Measurements from ENCODE around the gene APOB. TPM values are rescaled to one million over a fixed set of nuclear protein-coding genes. Genes with fewer than 3 reads are reported as not detected.

The APOB gene
- total RNA-seq, 4 donors from 2014 or later, result 14.0 to 2,659 (median 1,284) TPM

DNA sequence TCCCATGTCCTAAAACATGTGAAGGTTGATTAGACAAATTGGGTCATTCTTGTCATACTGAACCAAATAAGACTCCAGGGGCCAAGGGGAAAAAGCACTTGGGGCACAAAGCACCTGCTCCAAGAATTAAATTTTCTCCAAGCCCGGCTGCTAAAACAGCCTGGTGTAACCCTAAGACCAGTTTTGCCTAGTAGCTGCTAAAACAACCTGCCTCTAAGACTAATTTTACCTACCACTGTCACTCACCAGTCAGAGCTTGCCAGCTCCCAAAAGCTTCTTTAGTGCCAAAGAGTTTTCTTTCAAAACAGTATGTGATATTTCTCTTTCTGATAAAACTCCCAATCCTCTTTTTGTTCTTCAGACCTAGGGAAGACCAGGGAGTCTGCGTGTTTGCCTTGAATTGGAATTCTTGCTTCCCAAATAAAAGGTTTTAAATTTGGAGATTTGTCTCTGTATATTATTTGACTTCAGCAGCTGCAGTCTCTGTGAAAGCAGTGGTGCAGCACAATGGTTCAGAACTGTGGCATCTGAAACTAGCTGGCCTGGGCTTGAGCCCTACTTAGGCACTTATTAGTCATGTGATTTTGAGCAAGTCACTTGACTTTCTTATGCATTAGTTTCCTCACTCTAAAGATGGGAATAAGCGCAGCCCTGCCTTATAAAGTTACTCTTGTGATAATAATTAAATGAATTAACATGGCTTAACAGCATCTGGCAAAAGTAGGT is 16.2 kb upstream of the APOB start:
- H3K27me3 ChIP-seq, result no peaks in the 10 kb centered on the region
- H3K4me1 ChIP-seq, result no peaks in the 10 kb centered on the region
- no peak overlapping the region for H3K4me3 ChIP-seq
- H3K27ac ChIP-seq, result no peak overlapping the region
- no peak for DNase-seq
- H3K36me3 ChIP-seq, result no peaks in the 10 kb centered on the region
- TF ChIP-seq, protein P1, sequence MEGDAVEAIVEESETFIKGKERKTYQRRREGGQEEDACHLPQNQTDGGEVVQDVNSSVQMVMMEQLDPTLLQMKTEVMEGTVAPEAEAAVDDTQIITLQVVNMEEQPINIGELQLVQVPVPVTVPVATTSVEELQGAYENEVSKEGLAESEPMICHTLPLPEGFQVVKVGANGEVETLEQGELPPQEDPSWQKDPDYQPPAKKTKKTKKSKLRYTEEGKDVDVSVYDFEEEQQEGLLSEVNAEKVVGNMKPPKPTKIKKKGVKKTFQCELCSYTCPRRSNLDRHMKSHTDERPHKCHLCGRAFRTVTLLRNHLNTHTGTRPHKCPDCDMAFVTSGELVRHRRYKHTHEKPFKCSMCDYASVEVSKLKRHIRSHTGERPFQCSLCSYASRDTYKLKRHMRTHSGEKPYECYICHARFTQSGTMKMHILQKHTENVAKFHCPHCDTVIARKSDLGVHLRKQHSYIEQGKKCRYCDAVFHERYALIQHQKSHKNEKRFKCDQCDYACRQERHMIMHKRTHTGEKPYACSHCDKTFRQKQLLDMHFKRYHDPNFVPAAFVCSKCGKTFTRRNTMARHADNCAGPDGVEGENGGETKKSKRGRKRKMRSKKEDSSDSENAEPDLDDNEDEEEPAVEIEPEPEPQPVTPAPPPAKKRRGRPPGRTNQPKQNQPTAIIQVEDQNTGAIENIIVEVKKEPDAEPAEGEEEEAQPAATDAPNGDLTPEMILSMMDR (IDR thresholded peaks at IDR 0.05), result no peak
- no peak for TF ChIP-seq POLR2A (IDR thresholded peaks at IDR 0.05)
- H3K9me3 ChIP-seq, result no peaks in the 10 kb centered on the region

DNA sequence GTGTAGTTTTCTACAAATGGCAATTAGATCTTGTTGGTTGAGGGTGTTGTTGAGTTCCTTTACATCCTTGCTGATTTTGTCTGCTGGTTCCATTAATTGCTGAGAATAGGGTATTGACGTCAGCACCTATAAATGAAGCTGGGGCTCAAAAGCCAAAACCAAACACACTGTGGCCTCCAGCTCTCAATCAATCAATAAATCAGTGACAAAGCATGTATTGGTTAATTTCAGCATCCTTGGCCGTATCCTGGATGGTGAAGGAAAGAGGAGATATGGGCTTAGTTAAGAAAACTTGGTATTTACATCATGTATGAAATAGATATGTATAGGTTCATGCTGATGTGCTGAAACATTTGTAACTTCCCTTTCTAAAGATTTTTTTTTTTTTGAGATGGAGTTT is 13.2 kb upstream of the APOB start:
- no peaks in the 10 kb centered on the region for H3K36me3 ChIP-seq
- no peak overlapping the region for H3K4me3 ChIP-seq
- no peaks in the 10 kb centered on the region for H3K27me3 ChIP-seq
- no peaks in the 10 kb centered on the region for H3K9me3 ChIP-seq
- TF ChIP-seq, protein P1 (IDR thresholded peaks at IDR 0.05), result no peak
- TF ChIP-seq POLR2A (IDR thresholded peaks at IDR 0.05), result no peak
- no peak for DNase-seq
- H3K4me1 ChIP-seq, result no peaks in the 10 kb centered on the region
- no peak overlapping the region for H3K27ac ChIP-seq

DNA sequence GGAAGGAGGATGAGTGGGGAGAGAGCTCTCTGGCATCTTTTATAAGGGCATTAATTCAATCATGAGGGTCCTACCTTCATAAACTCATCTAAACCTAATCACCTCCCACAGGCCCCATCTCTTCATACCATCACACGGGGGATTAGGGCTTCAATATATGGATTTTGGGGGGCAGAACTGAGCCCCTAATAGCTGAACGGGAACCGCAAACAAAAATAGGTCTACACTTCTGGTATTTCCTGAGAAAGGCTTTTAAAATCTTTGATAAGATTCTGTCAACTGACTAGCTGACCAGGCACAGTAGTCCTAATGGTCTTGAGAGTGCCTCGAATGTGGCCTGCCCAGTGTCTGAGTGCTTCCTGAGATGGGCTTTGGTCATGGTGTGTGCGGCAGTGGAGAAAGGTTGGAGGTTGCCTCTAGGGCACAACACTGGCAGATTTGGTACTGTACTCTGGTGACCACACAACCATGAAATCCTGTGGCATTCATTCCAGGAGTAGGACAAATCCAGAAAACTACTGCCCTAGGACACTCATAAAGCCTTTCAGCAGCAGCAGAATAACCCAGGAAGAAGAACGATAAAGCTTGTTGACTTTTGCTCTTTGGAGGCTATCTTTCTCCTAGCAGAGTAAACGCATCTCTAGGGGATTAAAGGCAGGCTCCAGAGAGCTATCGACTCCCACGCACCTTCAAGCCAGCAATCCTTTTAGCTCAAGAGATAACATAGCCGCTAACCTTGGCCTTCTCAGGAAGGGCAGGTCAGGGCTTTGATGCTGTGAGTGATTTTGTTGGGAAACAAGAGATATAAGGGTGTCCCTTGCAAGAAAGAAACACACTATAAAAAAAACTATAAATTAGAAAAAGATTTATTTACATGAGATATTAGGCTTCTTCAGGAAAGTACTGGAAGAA is 12.3 kb upstream of the APOB start:
- H3K36me3 ChIP-seq, result no peaks in the 10 kb centered on the region
- no peak overlapping the region for H3K27ac ChIP-seq
- no peaks in the 10 kb centered on the region for H3K4me1 ChIP-seq
- H3K27me3 ChIP-seq, result no peaks in the 10 kb centered on the region
- no peak overlapping the region for H3K4me3 ChIP-seq
- H3K9me3 ChIP-seq, result no peaks in the 10 kb centered on the region
- no peak for DNase-seq
- TF ChIP-seq POLR2A (IDR thresholded peaks at IDR 0.05), result no peak
- TF ChIP-seq, protein P1 (IDR thresholded peaks at IDR 0.05), result no peak

DNA sequence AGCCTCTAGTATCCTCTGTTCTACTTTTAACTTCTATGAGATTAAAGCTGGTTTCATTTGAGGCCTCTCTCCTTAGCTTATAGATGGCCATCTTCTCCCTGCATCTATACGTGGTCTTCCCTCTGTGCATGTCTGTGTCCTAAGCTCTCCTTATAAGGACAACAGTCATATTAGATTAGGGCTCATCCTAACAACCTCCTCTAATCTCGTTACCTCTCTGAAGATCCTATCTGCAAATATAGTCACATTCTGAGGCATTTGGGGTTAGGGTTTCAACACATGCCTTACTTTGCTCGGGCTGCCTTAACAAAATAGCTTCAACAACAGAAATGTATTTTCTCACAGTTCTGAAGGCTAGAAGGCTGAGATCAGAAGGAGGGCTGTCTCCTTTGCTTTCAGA is 11.6 kb upstream of the APOB start:
- no peak for DNase-seq
- Histone ChIP-seq H3K4me3 (no peak overlapping the region), H3K36me3 (no peaks in the 10 kb centered on the region), H3K9me3 (no peaks in the 10 kb centered on the region), H3K4me1 (no peaks in the 10 kb centered on the region), H3K27ac (no peak overlapping the region), H3K27me3 (no peaks in the 10 kb centered on the region)
- TF ChIP-seq, protein P1 (IDR thresholded peaks at IDR 0.05), result no peak

DNA sequence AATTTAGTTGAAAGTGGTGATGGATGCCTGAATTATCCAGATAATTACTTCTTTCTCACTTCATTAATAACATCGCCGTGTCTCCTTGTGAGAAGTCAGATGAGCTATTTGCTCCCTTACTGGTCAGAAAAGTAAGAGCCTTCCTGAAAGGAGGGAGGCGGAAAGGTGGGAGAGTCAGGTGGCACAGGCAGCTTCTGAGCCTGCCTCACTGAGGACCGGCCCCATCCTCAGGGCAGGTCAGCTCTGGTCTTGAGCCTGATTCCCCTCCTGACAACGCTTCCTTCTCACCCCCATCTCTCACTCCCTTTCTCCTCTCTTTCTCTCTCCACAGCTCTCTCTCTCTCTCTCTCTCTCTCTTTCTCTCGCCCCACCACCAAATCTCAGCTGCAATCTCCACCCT is 10.1 kb upstream of the APOB start:
- H3K4me3 ChIP-seq, result no peak overlapping the region
- no peak overlapping the region for H3K27ac ChIP-seq
- DNase-seq, result no peak
- H3K4me1 ChIP-seq, result no peaks in the 10 kb centered on the region
- H3K9me3 ChIP-seq, result no peaks in the 10 kb centered on the region
- H3K36me3 ChIP-seq, result no peaks in the 10 kb centered on the region
- no peaks in the 10 kb centered on the region for H3K27me3 ChIP-seq
- no peak for TF ChIP-seq POLR2A (IDR thresholded peaks at IDR 0.05)
- TF ChIP-seq, protein P1 (IDR thresholded peaks at IDR 0.05), result no peak

Data from Peyer's patch (tissue), 4 donors.